Measurements from ENCODE around the gene TNFSF10.

GRCh38 chr3:172456404-172456803 lies 66.8 kb downstream of the TNFSF10 start:
- TF ChIP-seq, protein P1, sequence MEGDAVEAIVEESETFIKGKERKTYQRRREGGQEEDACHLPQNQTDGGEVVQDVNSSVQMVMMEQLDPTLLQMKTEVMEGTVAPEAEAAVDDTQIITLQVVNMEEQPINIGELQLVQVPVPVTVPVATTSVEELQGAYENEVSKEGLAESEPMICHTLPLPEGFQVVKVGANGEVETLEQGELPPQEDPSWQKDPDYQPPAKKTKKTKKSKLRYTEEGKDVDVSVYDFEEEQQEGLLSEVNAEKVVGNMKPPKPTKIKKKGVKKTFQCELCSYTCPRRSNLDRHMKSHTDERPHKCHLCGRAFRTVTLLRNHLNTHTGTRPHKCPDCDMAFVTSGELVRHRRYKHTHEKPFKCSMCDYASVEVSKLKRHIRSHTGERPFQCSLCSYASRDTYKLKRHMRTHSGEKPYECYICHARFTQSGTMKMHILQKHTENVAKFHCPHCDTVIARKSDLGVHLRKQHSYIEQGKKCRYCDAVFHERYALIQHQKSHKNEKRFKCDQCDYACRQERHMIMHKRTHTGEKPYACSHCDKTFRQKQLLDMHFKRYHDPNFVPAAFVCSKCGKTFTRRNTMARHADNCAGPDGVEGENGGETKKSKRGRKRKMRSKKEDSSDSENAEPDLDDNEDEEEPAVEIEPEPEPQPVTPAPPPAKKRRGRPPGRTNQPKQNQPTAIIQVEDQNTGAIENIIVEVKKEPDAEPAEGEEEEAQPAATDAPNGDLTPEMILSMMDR (IDR thresholded peaks at IDR 0.05): no peak
- no peak for TF ChIP-seq POLR2A (IDR thresholded peaks at IDR 0.05)
